ENCODE measurements around the gene TEX36. TPM values are rescaled to one million over a fixed set of nuclear protein-coding genes. Genes with fewer than 3 reads are reported as not detected.
A peak's percentile ranks its signal among the peaks of the same experiment; 100 is the strongest.

The TEX36 gene
- total and polyA plus RNA-seq, 4 donors = not detected

GRCh38 chr10:125694883-125695282 is 11.9 kb upstream of the TEX36 start:
- H3K27me3 ChIP-seq (ENCODE audit: control insufficient read depth in 3 of 3, insufficient read depth in 3 of 3, low read length in 2 of 3) = no peaks in the 10 kb centered on the region
- peak; percentile 45 for ATAC-seq (ENCODE audit: insufficient read depth, low FRiP score)
- WGBS, 2 donors = 8 to 19% methylated on average over 1 of the region's 1 CpG
- no peaks in the 10 kb centered on the region for H3K9me3 ChIP-seq (ENCODE audit: control insufficient read depth in 4 of 4, insufficient read depth in 3 of 4, low read length in 3 of 4)
- no peaks in the 10 kb centered on the region for H3K36me3 ChIP-seq (ENCODE audit: control insufficient read depth in 4 of 4, insufficient read depth in 4 of 4, low read length in 4 of 4)
- no peak overlapping the region for H3K4me3 ChIP-seq
- no peak for TF ChIP-seq CTCF (IDR thresholded peaks at IDR 0.05; ENCODE audit: control extremely low read depth, extremely low read depth)
- peak; percentile 39 to 66 (median 51) for DNase-seq
- H3K27ac ChIP-seq (ENCODE audit: low read depth in 1 of 2, low read length in 1 of 2) = no peak overlapping the region
- peaks cover 0 to 36% (median 19%) of the 10 kb centered on the region in 5 donors for H3K4me1 ChIP-seq (ENCODE audit: control insufficient read depth in 5 of 5, insufficient read depth in 5 of 5, low read length in 5 of 5)
- no peak overlapping the region for H3K9ac ChIP-seq (ENCODE audit: insufficient read depth in 1 of 2, low read length in 2 of 2)

GRCh38 chr10:125693524-125693847 is 10.5 kb upstream of the TEX36 start:
- 58 to 76% methylated on average over 2 of the region's 2 CpGs for WGBS, 2 donors
- Histone ChIP-seq H3K9ac (ENCODE audit: insufficient read depth in 1 of 2, low read length in 2 of 2) (no peak overlapping the region), H3K4me3 (no peak overlapping the region), H3K27me3 (ENCODE audit: control insufficient read depth in 3 of 3, insufficient read depth in 3 of 3, low read length in 2 of 3) (no peaks in the 10 kb centered on the region), H3K4me1 (ENCODE audit: control insufficient read depth in 5 of 5, insufficient read depth in 5 of 5, low read length in 5 of 5) (peaks cover 0 to 38% (median 19%) of the 10 kb centered on the region in 5 donors), H3K9me3 (ENCODE audit: control insufficient read depth in 4 of 4, insufficient read depth in 3 of 4, low read length in 3 of 4) (no peaks in the 10 kb centered on the region), H3K36me3 (ENCODE audit: control insufficient read depth in 4 of 4, insufficient read depth in 4 of 4, low read length in 4 of 4) (no peaks in the 10 kb centered on the region), H3K27ac (ENCODE audit: low read depth in 1 of 2, low read length in 1 of 2) (no peak overlapping the region)
- ATAC-seq (ENCODE audit: insufficient read depth, low FRiP score) (no peak), DNase-seq (peak in 1 of 3 donors; percentile 56)
- TF ChIP-seq CTCF (IDR thresholded peaks at IDR 0.05; ENCODE audit: control extremely low read depth, extremely low read depth) = no peak

- ATAC-seq (ENCODE audit: insufficient read depth, low FRiP score) (no peak), DNase-seq (peak in 2 of 3 donors; percentile 63 to 69)
- H3K4me1 ChIP-seq (ENCODE audit: control insufficient read depth in 5 of 5, insufficient read depth in 5 of 5, low read length in 5 of 5) = peaks cover 0 to 38% (median 19%) of the 10 kb centered on the region in 5 donors
- H3K4me3 ChIP-seq = no peak overlapping the region
- no peak for TF ChIP-seq CTCF (IDR thresholded peaks at IDR 0.05; ENCODE audit: control extremely low read depth, extremely low read depth)
- H3K9me3 ChIP-seq (ENCODE audit: control insufficient read depth in 4 of 4, insufficient read depth in 3 of 4, low read length in 3 of 4) = no peaks in the 10 kb centered on the region
- no peaks in the 10 kb centered on the region for H3K36me3 ChIP-seq (ENCODE audit: control insufficient read depth in 4 of 4, insufficient read depth in 4 of 4, low read length in 4 of 4)
- 74 to 80% methylated on average over 12 of the region's 12 CpGs for WGBS, 2 donors
- no peak overlapping the region for H3K27ac ChIP-seq (ENCODE audit: low read depth in 1 of 2, low read length in 1 of 2)
- no peak overlapping the region for H3K9ac ChIP-seq (ENCODE audit: insufficient read depth in 1 of 2, low read length in 2 of 2)
- no peaks in the 10 kb centered on the region for H3K27me3 ChIP-seq (ENCODE audit: control insufficient read depth in 3 of 3, insufficient read depth in 3 of 3, low read length in 2 of 3)
Observed at GRCh38 chr10:125692601-125693523, 9.9 kb upstream of the TEX36 start.

Measured in lung (tissue), 12 donors.